ENCODE results near the gene NRBF2. TPM values are rescaled to one million over a fixed set of nuclear protein-coding genes. Genes with fewer than 3 reads are reported as not detected.

NRBF2 gene
- 23.9 and 26.2 TPM in 2 replicates for total RNA-seq

DNA sequence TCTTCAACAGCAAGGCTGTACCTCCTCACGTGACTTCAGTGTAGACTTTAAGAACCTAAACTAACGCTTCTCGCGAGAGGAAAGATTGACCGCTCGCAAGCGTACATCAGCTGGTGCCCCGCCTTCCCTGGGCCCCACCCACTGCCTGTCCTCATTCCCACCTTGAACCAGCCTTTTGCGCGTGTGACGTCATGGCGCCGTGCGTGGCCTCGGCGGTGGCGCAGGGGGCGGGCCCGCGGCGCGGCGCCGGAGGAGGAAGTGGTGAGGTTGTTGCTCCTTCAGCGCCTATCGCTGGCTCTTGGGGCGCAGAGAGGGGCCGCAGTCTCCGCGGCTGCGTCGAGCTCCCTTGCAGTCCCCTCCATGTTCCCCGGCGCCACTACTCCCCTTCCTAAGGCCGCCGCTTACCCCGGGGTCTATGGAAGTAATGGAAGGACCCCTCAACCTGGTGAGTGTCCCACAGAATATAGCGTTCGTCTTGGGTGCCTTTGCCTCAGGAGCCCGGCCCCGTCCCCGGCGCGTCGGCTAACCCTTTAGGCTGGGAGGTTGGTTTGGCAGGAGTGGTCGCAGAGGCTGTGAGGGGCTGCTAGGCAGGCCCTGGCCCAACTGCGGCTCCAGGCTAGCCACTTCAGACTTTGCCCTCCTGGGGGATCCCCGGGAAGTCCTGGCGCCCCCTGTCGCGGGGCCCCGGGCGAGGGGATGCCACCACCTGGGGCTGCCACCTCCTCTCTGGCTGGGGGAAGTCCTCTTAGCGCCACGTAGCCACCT lies at the start of gene NRBF2:
Gene NRBF2, plus strand, starts transcription at position 273 of the 765 bp plus-strand sequence. Its CDS starts 143 bp downstream, at position 416.

